ENCODE results near the gene HSDL2. TPM values are rescaled to one million over a fixed set of nuclear protein-coding genes. Genes with fewer than 3 reads are reported as not detected.

Gene HSDL2
- total and polyA plus RNA-seq, 2 donors from 2014 or later, result 30.2 to 67.0 TPM

GRCh38 chr9:112404508-112404932, 24.6 kb downstream of the HSDL2 start:
- intact Hi-C loops (cut with DNase I), result no loop called here
- no peak for TF ChIP-seq CTCF (IDR thresholded peaks at IDR 0.05; ENCODE audit: borderline replicate concordance, extremely low read depth, insufficient read depth)
- Histone ChIP-seq H3K27ac (ENCODE audit: low read depth in 2 of 2, low read length in 2 of 2) (no peak overlapping the region), H3K27me3 (ENCODE audit: control insufficient read depth, insufficient read depth, low read length) (no peaks in the 10 kb centered on the region), H3K4me1 (ENCODE audit: control insufficient read depth in 2 of 3, insufficient read depth in 2 of 3, low read depth in 1 of 3, low read length in 3 of 3) (no peaks in the 10 kb centered on the region), H3K9ac (ENCODE audit: low read length in 3 of 3) (no peak overlapping the region), H3K9me3 (ENCODE audit: control insufficient read depth in 2 of 3, insufficient read depth in 1 of 3, low read length in 3 of 3) (no peaks in the 10 kb centered on the region), H3K36me3 (ENCODE audit: control insufficient read depth in 2 of 3, insufficient read depth in 3 of 3, low read length in 3 of 3) (peaks cover 5 to 11% (median 5%) of the 10 kb centered on the region in 3 donors), H3K4me3 (ENCODE audit: low read length in 3 of 3) (no peak overlapping the region)
- peak in 1 of 5 donors; percentile 47 for DNase-seq
- no peak for FAIRE-seq

- no peak overlapping the region for H3K4me3 ChIP-seq (ENCODE audit: low read length in 3 of 3)
- FAIRE-seq (no peak), DNase-seq (no peak)
- no peak overlapping the region for H3K9ac ChIP-seq (ENCODE audit: low read length in 3 of 3)
- H3K9me3 ChIP-seq (ENCODE audit: control insufficient read depth in 2 of 3, insufficient read depth in 1 of 3, low read length in 3 of 3), result no peaks in the 10 kb centered on the region
- H3K27me3 ChIP-seq (ENCODE audit: control insufficient read depth, insufficient read depth, low read length), result no peaks in the 10 kb centered on the region
- H3K4me1 ChIP-seq (ENCODE audit: control insufficient read depth in 2 of 3, insufficient read depth in 2 of 3, low read depth in 1 of 3, low read length in 3 of 3), result no peaks in the 10 kb centered on the region
- intact Hi-C loops (cut with DNase I), result no loop called here
- no peak for TF ChIP-seq CTCF (IDR thresholded peaks at IDR 0.05; ENCODE audit: borderline replicate concordance, extremely low read depth, insufficient read depth)
- H3K27ac ChIP-seq (ENCODE audit: low read depth in 2 of 2, low read length in 2 of 2), result no peak overlapping the region
- H3K36me3 ChIP-seq (ENCODE audit: control insufficient read depth in 2 of 3, insufficient read depth in 3 of 3, low read length in 3 of 3), result peaks cover 5 to 14% (median 6%) of the 10 kb centered on the region in 3 donors
These were observed 28.4 kb downstream of the HSDL2 start for GRCh38 chr9:112408275-112408674.

GRCh38 chr9:112408819-112409218, 28.9 kb downstream of the HSDL2 start:
- no peak overlapping the region for H3K4me3 ChIP-seq (ENCODE audit: low read length in 3 of 3)
- TF ChIP-seq CTCF (IDR thresholded peaks at IDR 0.05; ENCODE audit: borderline replicate concordance, extremely low read depth, insufficient read depth), result no peak
- no peak overlapping the region for H3K27ac ChIP-seq (ENCODE audit: low read depth in 2 of 2, low read length in 2 of 2)
- H3K9me3 ChIP-seq (ENCODE audit: control insufficient read depth in 2 of 3, insufficient read depth in 1 of 3, low read length in 3 of 3), result no peaks in the 10 kb centered on the region
- H3K4me1 ChIP-seq (ENCODE audit: control insufficient read depth in 2 of 3, insufficient read depth in 2 of 3, low read depth in 1 of 3, low read length in 3 of 3), result no peaks in the 10 kb centered on the region
- intact Hi-C loops (cut with DNase I), result no loop called here
- H3K9ac ChIP-seq (ENCODE audit: low read length in 3 of 3), result no peak overlapping the region
- FAIRE-seq, result no peak
- DNase-seq, result no peak
- no peaks in the 10 kb centered on the region for H3K27me3 ChIP-seq (ENCODE audit: control insufficient read depth, insufficient read depth, low read length)
- peaks cover 5 to 14% (median 6%) of the 10 kb centered on the region in 3 donors for H3K36me3 ChIP-seq (ENCODE audit: control insufficient read depth in 2 of 3, insufficient read depth in 3 of 3, low read length in 3 of 3)

GRCh38 chr9:112409758-112410157, 29.9 kb downstream of the HSDL2 start:
- Histone ChIP-seq H3K4me1 (ENCODE audit: control insufficient read depth in 2 of 3, insufficient read depth in 2 of 3, low read depth in 1 of 3, low read length in 3 of 3) (no peaks in the 10 kb centered on the region), H3K36me3 (ENCODE audit: control insufficient read depth in 2 of 3, insufficient read depth in 3 of 3, low read length in 3 of 3) (peaks cover 5 to 14% (median 6%) of the 10 kb centered on the region in 3 donors), H3K9me3 (ENCODE audit: control insufficient read depth in 2 of 3, insufficient read depth in 1 of 3, low read length in 3 of 3) (no peaks in the 10 kb centered on the region), H3K9ac (ENCODE audit: low read length in 3 of 3) (no peak overlapping the region), H3K27ac (ENCODE audit: low read depth in 2 of 2, low read length in 2 of 2) (no peak overlapping the region), H3K4me3 (ENCODE audit: low read length in 3 of 3) (no peak overlapping the region), H3K27me3 (ENCODE audit: control insufficient read depth, insufficient read depth, low read length) (no peaks in the 10 kb centered on the region)
- intact Hi-C loops (cut with DNase I), result no loop called here
- FAIRE-seq (no peak), DNase-seq (no peak)
- TF ChIP-seq CTCF (IDR thresholded peaks at IDR 0.05; ENCODE audit: borderline replicate concordance, extremely low read depth, insufficient read depth), result no peak

Measured in kidney (tissue), 14 donors.